CD4-positive, CD25-positive, alpha-beta regulatory T cell (primary cell): ENCODE measurements around the gene STAT3. TPM values are rescaled to one million over a fixed set of nuclear protein-coding genes. Genes with fewer than 3 reads are reported as not detected.
"Not testable (repeated sequence)": the region's sequence is repeated elsewhere in the genome, so short reads cannot be mapped to it uniquely, and the experiment has no call there.

Experiments
- ATAC-seq, 2 donors: fragments of 150-1000 bp; cut with Tn5 transposase; one replicate each; pipeline ENCODE4 v1.10.0; 2021; ENCODE audit warnings: low read depth in 2 of 2, moderate number of reproducible peaks in 2 of 2, moderate library complexity in 1 of 2
- DNase-seq, 3 donors: peaks; one replicate each; pipeline versions ENCODE4 v3.0.0 to v3.0.0-alpha.2; 2012 to 2022; ENCODE audit warnings: mixed read lengths in 1 of 3
- H3K27ac ChIP-seq: one replicate; pipeline ENCODE4 v1.7.0; 2013; ENCODE audit warnings: mild to moderate bottlenecking, low read length; ENCODE audit not compliant: insufficient read depth, poor library complexity, severe bottlenecking
- H3K27me3 ChIP-seq: one replicate; pipeline ENCODE4 v1.7.0; 2013; ENCODE audit warnings: low read length; ENCODE audit not compliant: control insufficient read depth, insufficient read depth
- H3K36me3 ChIP-seq: one replicate; pipeline ENCODE4 v1.7.0; 2013; ENCODE audit warnings: mild to moderate bottlenecking, low read length, moderate library complexity; ENCODE audit not compliant: control insufficient read depth, insufficient read depth
- H3K4me1 ChIP-seq: 2 replicates; pipeline ENCODE4 v1.7.0; 2013; ENCODE audit warnings: mild to moderate bottlenecking, low read length; ENCODE audit not compliant: insufficient read depth, control insufficient read depth, poor library complexity, severe bottlenecking
- H3K4me3 ChIP-seq: one replicate; pipeline ENCODE4 v1.7.0; 2013; ENCODE audit warnings: low read depth, mild to moderate bottlenecking, low read length, moderate library complexity
- H3K9me3 ChIP-seq, 2 experiments: 1 replicate in 1 of 2; 2 replicates in 1 of 2; pipeline ENCODE4 v1.7.0; 2013; ENCODE audit warnings: low read length in 2 of 2, mild to moderate bottlenecking in 1 of 2, moderate library complexity in 1 of 2; ENCODE audit not compliant: control insufficient read depth in 2 of 2
- H3K27ac Mint-ChIP-seq, 3 donors: one replicate each; pipeline ENCODE4 v1.8.0; 2020 to 2022; ENCODE audit warnings: mild to moderate bottlenecking in 3 of 3, mixed read lengths in 3 of 3, moderate library complexity in 2 of 3
- H3K27me3 Mint-ChIP-seq: one replicate; pipeline ENCODE4 v1.8.0; 2022; ENCODE audit warnings: mild to moderate bottlenecking, mixed read lengths
- H3K36me3 Mint-ChIP-seq: one replicate; pipeline ENCODE4 v1.8.0; 2020; ENCODE audit warnings: mixed read lengths
- H3K4me1 Mint-ChIP-seq, 4 donors: one replicate each; pipeline ENCODE4 v1.8.0; 2020 to 2022; ENCODE audit warnings: mixed read lengths in 4 of 4, mild to moderate bottlenecking in 1 of 4
- H3K4me3 Mint-ChIP-seq, 4 donors: one replicate each; pipeline ENCODE4 v1.8.0; 2020 to 2022; ENCODE audit warnings: mild to moderate bottlenecking in 4 of 4, mixed read lengths in 4 of 4, moderate library complexity in 3 of 4
- H3K9me3 Mint-ChIP-seq, 7 donors: one replicate each; pipeline ENCODE4 v1.8.0; 2020 to 2022; ENCODE audit warnings: mixed read lengths in 7 of 7, mild to moderate bottlenecking in 3 of 7, moderate library complexity in 2 of 7
- polyA plus RNA-seq, 4 donors: library from polyadenylated mRNA; unstranded; fragments of 300-500 nt; fragmentation: Illumina TruSeq; gene quantifications; one replicate each; pipeline ENCODE4 v1.2.3, GENCODE V29; 2021
- total RNA-seq: library from RNA; stranded (reverse); gene quantifications from one replicate; pipeline ENCODE4 v1.2.3, GENCODE V29; 2022

The STAT3 gene
- total and polyA plus RNA-seq, 5 donors from 2014 or later = 100 to 262 (median 122) TPM

GRCh38 chr17:42309986-42310786, 78.1 kb downstream of the STAT3 start:
- Mint-ChIP-seq H3K4me1 (peaks cover 9 to 55% (median 20%) of the 10 kb centered on the region in 4 donors), H3K36me3 (peaks cover 36% of the 10 kb centered on the region), H3K4me3 (peak overlapping the region in 1 of 4 donors; percentile 17), H3K9me3 (no peaks in the 10 kb centered on the region), H3K27me3 (no peaks in the 10 kb centered on the region), H3K27ac (peak overlapping the region; percentile 69 to 86 (median 82))
- no peak for DNase-seq
- no peak overlapping the region for H3K4me3 ChIP-seq
- no peaks in the 10 kb centered on the region for H3K9me3 ChIP-seq
- no peak overlapping the region for H3K27ac ChIP-seq
- no peaks in the 10 kb centered on the region for H3K27me3 ChIP-seq
- no peak for ATAC-seq
- peaks cover 54% of the 10 kb centered on the region for H3K36me3 ChIP-seq
- H3K4me1 ChIP-seq = peaks cover 38% of the 10 kb centered on the region

- Mint-ChIP-seq H3K4me1 (peaks cover 6 to 44% (median 17%) of the 10 kb centered on the region in 4 donors), H3K9me3 (no peaks in the 10 kb centered on the region), H3K36me3 (peaks cover 41% of the 10 kb centered on the region), H3K27ac (peak overlapping the region in 2 of 3 donors; percentile 71 to 86), H3K4me3 (no peak overlapping the region), H3K27me3 (no peaks in the 10 kb centered on the region)
- H3K36me3 ChIP-seq = peaks cover 63% of the 10 kb centered on the region
- no peaks in the 10 kb centered on the region for H3K27me3 ChIP-seq
- peaks cover 28% of the 10 kb centered on the region for H3K4me1 ChIP-seq
- H3K4me3 ChIP-seq = no peak overlapping the region
- H3K27ac ChIP-seq = no peak overlapping the region
- DNase-seq (no peak), ATAC-seq (no peak)
- H3K9me3 ChIP-seq = no peaks in the 10 kb centered on the region
These were observed 79.1 kb downstream of the STAT3 start for GRCh38 chr17:42309142-42309541.

DNA sequence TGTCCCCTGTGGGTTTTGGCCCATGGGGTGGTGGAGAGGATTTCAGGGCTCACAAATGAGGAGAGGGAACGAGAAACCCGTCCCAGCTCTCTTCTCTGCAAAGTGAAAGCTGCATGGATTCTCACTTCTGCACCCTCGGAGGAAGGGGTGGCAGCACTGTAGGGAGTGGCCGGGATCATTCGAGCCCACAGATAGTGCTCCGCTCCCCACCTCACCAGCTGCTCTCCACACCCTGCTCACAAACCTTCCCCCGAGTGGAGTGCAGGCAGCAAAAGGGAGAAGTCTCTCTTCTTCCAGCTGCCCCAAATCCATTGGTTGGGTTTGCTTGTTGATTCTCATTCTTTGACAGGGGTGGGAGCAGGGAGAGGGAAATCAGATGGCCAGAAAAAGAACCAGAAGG, 79.8 kb downstream of the STAT3 start:
- ATAC-seq (no peak), DNase-seq (no peak)
- H3K4me3 Mint-ChIP-seq = no peak overlapping the region
- H3K27me3 Mint-ChIP-seq = no peaks in the 10 kb centered on the region
- Histone ChIP-seq H3K9me3 (no peaks in the 10 kb centered on the region), H3K4me1 (peaks cover 21% of the 10 kb centered on the region), H3K4me3 (no peak overlapping the region), H3K27me3 (no peaks in the 10 kb centered on the region), H3K27ac (no peak overlapping the region), H3K36me3 (peaks cover 70% of the 10 kb centered on the region)
- H3K4me1 Mint-ChIP-seq = peaks cover 0 to 37% (median 11%) of the 10 kb centered on the region in 4 donors
- H3K9me3 Mint-ChIP-seq = no peaks in the 10 kb centered on the region
- peaks cover 44% of the 10 kb centered on the region for H3K36me3 Mint-ChIP-seq
- H3K27ac Mint-ChIP-seq = peak overlapping the region in 1 of 3 donors; percentile 71

GRCh38 chr17:42307362-42307927, 80.8 kb downstream of the STAT3 start:
- Histone ChIP-seq H3K27me3 (no peaks in the 10 kb centered on the region), H3K9me3 (no peaks in the 10 kb centered on the region)
- peaks cover 49% of the 10 kb centered on the region for H3K36me3 Mint-ChIP-seq

GRCh38 chr17:42306385-42306667, 81.9 kb downstream of the STAT3 start:
- ATAC-seq (no peak), DNase-seq (no peak)
- Mint-ChIP-seq H3K27ac (peak overlapping the region in 1 of 3 donors; percentile 52), H3K27me3 (no peaks in the 10 kb centered on the region), H3K4me3 (no peak overlapping the region), H3K4me1 (peaks cover 0 to 21% (median 9%) of the 10 kb centered on the region in 4 donors), H3K36me3 (peaks cover 58% of the 10 kb centered on the region), H3K9me3 (no peaks in the 10 kb centered on the region)
- H3K9me3 ChIP-seq = no peaks in the 10 kb centered on the region
- H3K4me1 ChIP-seq = no peaks in the 10 kb centered on the region
- peaks cover 87% of the 10 kb centered on the region for H3K36me3 ChIP-seq
- H3K27ac ChIP-seq = no peak overlapping the region
- H3K27me3 ChIP-seq = no peaks in the 10 kb centered on the region
- H3K4me3 ChIP-seq = no peak overlapping the region

More at GRCh38 chr17:42307362-42307927, 80.8 kb downstream of the STAT3 start:
- no peaks in the 10 kb centered on the region for H3K9me3 Mint-ChIP-seq
- peaks cover 11% of the 10 kb centered on the region for H3K4me1 ChIP-seq
- H3K4me1 Mint-ChIP-seq = peaks cover 0 to 29% (median 10%) of the 10 kb centered on the region in 4 donors
- DNase-seq (no peak), ATAC-seq (no peak)
- peak overlapping the region in 2 of 3 donors; percentile 51 to 79 for H3K27ac Mint-ChIP-seq
- no peak overlapping the region for H3K4me3 Mint-ChIP-seq
- H3K4me3 ChIP-seq = no peak overlapping the region
- H3K36me3 ChIP-seq = peaks cover 78% of the 10 kb centered on the region
- no peaks in the 10 kb centered on the region for H3K27me3 Mint-ChIP-seq
- no peak overlapping the region for H3K27ac ChIP-seq

DNA sequence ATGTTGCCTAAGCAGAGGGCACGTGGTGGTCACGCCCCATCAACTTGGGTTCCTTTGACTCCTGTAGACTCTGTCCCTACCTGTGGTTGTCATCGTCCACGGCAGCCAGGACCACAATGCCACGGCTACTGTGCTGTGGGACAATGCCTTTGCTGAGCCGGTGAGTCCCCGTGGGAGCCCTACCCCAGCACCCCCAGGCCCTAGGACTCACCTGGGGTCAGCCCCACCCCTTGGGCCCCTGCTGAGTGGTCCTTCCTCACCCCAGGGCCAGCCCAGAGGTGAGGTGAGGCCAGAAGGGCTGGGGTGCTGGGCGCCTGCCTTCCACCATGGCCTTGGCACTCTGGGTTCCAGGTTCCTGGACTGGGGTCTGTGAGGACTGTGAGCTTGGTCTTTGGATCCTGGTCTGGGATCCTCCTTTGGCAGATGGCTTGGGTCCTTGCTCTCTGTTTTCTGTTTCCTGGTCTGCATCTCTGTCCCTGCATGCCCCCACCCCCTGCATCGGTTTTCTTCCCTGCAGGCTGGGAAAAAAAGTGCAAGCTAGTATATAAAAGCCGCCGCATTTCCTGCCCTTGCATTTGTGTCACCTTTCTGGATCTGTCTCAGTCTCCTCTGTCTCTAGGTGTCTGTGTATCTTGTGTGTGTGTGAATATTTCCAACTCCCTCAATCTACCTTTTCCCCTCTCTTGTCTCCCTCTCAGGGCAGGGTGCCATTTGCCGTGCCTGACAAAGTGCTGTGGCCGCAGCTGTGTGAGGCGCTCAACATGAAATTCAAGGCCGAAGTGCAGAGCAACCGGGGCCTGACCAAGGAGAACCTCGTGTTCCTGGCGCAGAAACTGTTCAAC, 82.5 kb downstream of the STAT3 start:
- peaks cover 59% of the 10 kb centered on the region for H3K36me3 Mint-ChIP-seq
- H3K27ac Mint-ChIP-seq = peak overlapping the region in 1 of 3 donors; percentile 52
- peaks cover 87% of the 10 kb centered on the region for H3K36me3 ChIP-seq
- no peaks in the 10 kb centered on the region for H3K27me3 ChIP-seq
- no peaks in the 10 kb centered on the region for H3K27me3 Mint-ChIP-seq
- no peaks in the 10 kb centered on the region for H3K9me3 ChIP-seq
- H3K4me1 ChIP-seq = no peaks in the 10 kb centered on the region
- no peak overlapping the region for H3K4me3 Mint-ChIP-seq
- H3K9me3 Mint-ChIP-seq = no peaks in the 10 kb centered on the region
- no peak for ATAC-seq
- H3K27ac ChIP-seq = no peak overlapping the region
- no peak for DNase-seq
- H3K4me3 ChIP-seq = no peak overlapping the region
- H3K4me1 Mint-ChIP-seq = peaks cover 0 to 15% (median 8%) of the 10 kb centered on the region in 4 donors

DNA sequence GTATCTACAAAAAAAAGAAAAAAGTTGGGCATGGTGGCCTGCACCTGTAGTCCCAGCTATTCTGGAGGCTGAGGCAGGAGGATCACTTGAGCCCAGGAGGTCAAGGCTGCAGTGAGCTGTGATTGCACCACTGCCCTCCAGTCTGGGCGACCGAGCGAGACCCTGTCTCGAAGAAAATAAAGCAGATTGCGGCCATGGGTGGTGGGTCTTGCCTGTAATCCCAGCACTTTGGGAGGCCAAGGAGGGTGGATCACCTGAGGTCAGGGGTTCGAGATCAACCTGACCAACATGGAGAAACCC, 83.3 kb downstream of the STAT3 start:
- H3K27ac Mint-ChIP-seq = peak overlapping the region in 1 of 3 donors; percentile 56
- H3K27ac ChIP-seq, H3K4me3 Mint-ChIP-seq, H3K4me1 ChIP-seq, H3K27me3 ChIP-seq, DNase-seq, H3K27me3 Mint-ChIP-seq, H3K9me3 ChIP-seq, H3K9me3 Mint-ChIP-seq, H3K4me3 ChIP-seq, ATAC-seq, H3K4me1 Mint-ChIP-seq: not testable (repeated sequence)
- H3K36me3 Mint-ChIP-seq = peaks cover 53% of the 10 kb centered on the region
- H3K36me3 ChIP-seq = peaks cover 81% of the 10 kb centered on the region
